Common myeloid progenitor, CD34-positive (primary cell): ENCODE data around the gene KCNJ16.

Experiments
- CTCF ChIA-PET: fragments of 350-600 bp; sonication (Branson Sonifier 250); formaldehyde crosslinking; loops from one replicate; lab custom pipeline; 2021; ENCODE audit warnings: antibody characterized with exemption; lab: Charles Lee
- POLR2A ChIA-PET: fragments of 350-600 bp; sonication (Branson Sonifier 250); formaldehyde crosslinking; loops from one replicate; lab custom pipeline; 2021; ENCODE audit warnings: antibody characterized with exemption; lab: Charles Lee
- DNase-seq, 3 donors: peaks; one replicate each; pipeline versions ENCODE4 v3.0.0 to v3.0.0-alpha.2; 2013
- H3K27ac ChIP-seq, 2 experiments: 1 replicate in 1 of 2; 2 replicates in 1 of 2; pipeline ENCODE4 v1.7.0; 2013; ENCODE audit warnings: inconsistent platforms in 2 of 2, low read length in 2 of 2, mild to moderate bottlenecking in 2 of 2, low read depth in 1 of 2, moderate library complexity in 1 of 2; ENCODE audit not compliant: severe bottlenecking in 2 of 2, insufficient read depth in 1 of 2, poor library complexity in 1 of 2
- H3K27me3 ChIP-seq, 5 experiments: replicated peaks in 2 of 5; 1 replicate in 3 of 5; 2 replicates in 2 of 5; pipeline versions ENCODE4 v1.6.1 to v1.7.0; 2013; ENCODE audit warnings: low read length in 4 of 5, mild to moderate bottlenecking in 2 of 5, moderate library complexity in 2 of 5, inconsistent platforms in 1 of 5; ENCODE audit not compliant: insufficient read depth in 5 of 5, control insufficient read depth in 4 of 5
- H3K36me3 ChIP-seq, 4 experiments: 1 replicate in 2 of 4; 2 replicates in 2 of 4; pipeline versions ENCODE4 v1.6.1 to v1.7.0; 2013; ENCODE audit warnings: low read length in 3 of 4, control low read depth in 1 of 4, mild to moderate bottlenecking in 1 of 4; ENCODE audit not compliant: control insufficient read depth in 4 of 4, insufficient read depth in 4 of 4
- H3K4me1 ChIP-seq, 4 experiments: 1 replicate in 3 of 4; 2 replicates in 1 of 4; pipeline versions ENCODE4 v1.6.1 to v1.7.1; 2013; ENCODE audit warnings: low read length in 3 of 4, mild to moderate bottlenecking in 3 of 4, control low read depth in 1 of 4, inconsistent platforms in 1 of 4, moderate library complexity in 1 of 4; ENCODE audit not compliant: control insufficient read depth in 4 of 4, insufficient read depth in 4 of 4; ENCODE audit errors: control extremely low read depth in 1 of 4
- H3K4me3 ChIP-seq, 7 experiments: 1 replicate in 4 of 7; 2 replicates in 3 of 7; pipeline versions ENCODE4 v1.5.1 to v1.7.0; 2013; ENCODE audit warnings: mild to moderate bottlenecking in 7 of 7, low read length in 6 of 7, moderate library complexity in 6 of 7, inconsistent platforms in 2 of 7, low read depth in 2 of 7, control low read depth in 1 of 7; ENCODE audit not compliant: insufficient read depth in 4 of 7, control insufficient read depth in 1 of 7; ENCODE audit errors: extremely low read depth in 1 of 7
- H3K9me3 ChIP-seq, 5 experiments: 1 replicate in 4 of 5; 2 replicates in 1 of 5; pipeline versions ENCODE4 v1.6.1 to v1.7.1; 2013; ENCODE audit warnings: low read length in 4 of 5, mild to moderate bottlenecking in 2 of 5, inconsistent platforms in 1 of 5, low read depth in 1 of 5, moderate library complexity in 1 of 5; ENCODE audit not compliant: control insufficient read depth in 4 of 5, insufficient read depth in 2 of 5; ENCODE audit errors: control extremely low read depth in 1 of 5
- WGBS: methylation state at CpG from one replicate; pipeline ENCODE4 v1.1.5; 2013; ENCODE audit not compliant: insufficient coverage; 5-methylcytosine and 5-hydroxymethylcytosine counted together

Gene KCNJ16

DNA sequence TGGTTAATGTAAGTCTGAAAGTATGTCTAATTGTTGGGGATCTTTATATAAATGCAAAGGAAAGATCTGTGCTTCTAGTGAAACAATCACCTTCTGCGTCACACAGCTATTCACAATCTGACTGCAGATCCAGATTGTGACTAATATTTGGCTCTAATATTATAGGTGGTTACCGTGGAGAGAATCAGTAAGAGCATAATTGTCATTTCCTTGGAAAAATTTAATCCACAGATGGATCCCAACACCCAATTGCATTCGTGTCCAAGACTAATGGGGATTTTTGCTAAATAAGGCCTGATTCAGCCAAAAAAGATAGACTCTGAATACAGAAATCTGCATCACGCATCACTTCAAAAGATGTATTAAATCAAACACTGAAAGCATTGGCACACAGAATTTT, 91.6 kb downstream of the KCNJ16 start:
- no peak overlapping the region for H3K27ac ChIP-seq
- ChIA-PET POLR2A (no interaction called here), CTCF (interaction anchor here (1.4 to 2.2 kb wide), 2 partner anchors 455 to 559 kb away, joined by 3 to 11 read pairs; no protein-coding TSS in a partner anchor)
- peaks cover 2 to 19% (median 8%) of the 10 kb centered on the region in 5 experiments for H3K27me3 ChIP-seq
- H3K9me3 ChIP-seq = no peaks in the 10 kb centered on the region
- WGBS = 100% methylated on average over 2 of the region's 4 CpGs
- peaks cover 2 to 23% (median 19%) of the 10 kb centered on the region in 4 experiments for H3K4me1 ChIP-seq
- no peaks in the 10 kb centered on the region for H3K36me3 ChIP-seq
- H3K4me3 ChIP-seq = no peak overlapping the region
- DNase-seq = no peak

GRCh38 chr17:70168044-70168976, 93.3 kb downstream of the KCNJ16 start:
- Histone ChIP-seq H3K4me1 (peaks cover 2 to 23% (median 19%) of the 10 kb centered on the region in 4 experiments), H3K27me3 (peaks cover 2 to 27% (median 10%) of the 10 kb centered on the region in 5 experiments), H3K4me3 (peak overlapping the region; percentile 52 to 84 (median 70)), H3K9me3 (no peaks in the 10 kb centered on the region), H3K36me3 (no peaks in the 10 kb centered on the region), H3K27ac (no peak overlapping the region)
- ChIA-PET CTCF (interaction anchor here (1.2 to 2.2 kb wide), 5 partner anchors 36 to 561 kb away, joined by 3 to 11 read pairs (median 4); no protein-coding TSS in a partner anchor), POLR2A (interaction anchor here (0.6 kb wide), 2 partner anchors 27 to 599 kb away, joined by 3 read pairs; no protein-coding TSS in a partner anchor)
- 0% methylated on average over 23 of the region's 45 CpGs for WGBS
- peak; percentile 69 to 78 (median 77) for DNase-seq

DNA sequence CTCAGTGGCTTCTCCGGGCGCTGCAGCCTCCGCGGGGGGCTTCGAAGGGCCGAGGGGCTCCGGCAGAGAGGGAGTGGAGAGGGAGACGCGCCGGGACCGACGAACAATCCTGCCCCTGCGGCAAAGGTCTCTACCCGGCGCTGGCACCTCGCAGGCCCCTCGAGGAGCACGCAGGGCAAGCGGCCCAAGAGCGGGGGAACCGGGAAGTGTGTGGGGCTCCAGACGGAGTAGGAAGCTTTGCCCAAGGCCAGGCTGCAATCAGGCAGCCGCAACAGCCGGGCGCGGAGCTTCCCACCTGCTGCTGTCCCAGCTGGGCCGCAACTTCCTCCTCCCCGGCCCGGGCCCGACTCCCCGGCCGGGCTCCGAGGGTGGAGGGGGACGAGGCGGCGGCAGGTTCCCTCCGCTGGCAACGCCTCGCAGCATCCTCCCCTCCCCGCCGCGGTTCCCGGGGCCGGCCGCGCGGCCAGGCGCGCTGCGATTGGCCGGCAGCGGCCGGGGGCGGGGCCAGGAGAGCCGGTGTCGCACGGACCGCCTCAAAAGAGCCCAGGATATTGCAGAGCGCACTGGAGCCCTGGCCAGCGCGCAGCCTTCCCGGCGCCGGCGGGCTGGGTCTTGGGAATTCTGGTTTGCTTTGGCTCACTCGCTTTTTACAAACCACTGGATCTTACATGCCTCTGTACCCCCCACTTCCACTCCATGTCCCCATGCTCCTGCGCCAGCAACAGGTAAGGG, 94.1 kb downstream of the KCNJ16 start, which contains the start of gene KCNJ2:
Gene KCNJ2 (plus strand): TSS at position 556 of the 732 bp plus-strand sequence. CDS start 5,508 bp downstream, outside the sequence.
- H3K27me3 ChIP-seq = peaks cover 2 to 31% (median 10%) of the 10 kb centered on the region in 5 experiments
- ChIA-PET CTCF (interaction anchor here (1.2 to 2.2 kb wide), 4 partner anchors 37 to 562 kb away, joined by 3 to 11 read pairs (median 5); no protein-coding TSS in a partner anchor), POLR2A (no interaction called here)
- no peaks in the 10 kb centered on the region for H3K36me3 ChIP-seq
- no peak within 1 kb of the TSS for H3K27ac ChIP-seq
- 0% methylated on average over 50 of the region's 67 CpGs for WGBS
- H3K4me1 ChIP-seq = peaks cover 2 to 23% (median 19%) of the 10 kb centered on the region in 4 experiments
- peak within 1 kb of the TSS; percentile 52 to 84 (median 70) for H3K4me3 ChIP-seq
- no peaks in the 10 kb centered on the region for H3K9me3 ChIP-seq
- peak; percentile 84 to 95 (median 94) for DNase-seq

DNA sequence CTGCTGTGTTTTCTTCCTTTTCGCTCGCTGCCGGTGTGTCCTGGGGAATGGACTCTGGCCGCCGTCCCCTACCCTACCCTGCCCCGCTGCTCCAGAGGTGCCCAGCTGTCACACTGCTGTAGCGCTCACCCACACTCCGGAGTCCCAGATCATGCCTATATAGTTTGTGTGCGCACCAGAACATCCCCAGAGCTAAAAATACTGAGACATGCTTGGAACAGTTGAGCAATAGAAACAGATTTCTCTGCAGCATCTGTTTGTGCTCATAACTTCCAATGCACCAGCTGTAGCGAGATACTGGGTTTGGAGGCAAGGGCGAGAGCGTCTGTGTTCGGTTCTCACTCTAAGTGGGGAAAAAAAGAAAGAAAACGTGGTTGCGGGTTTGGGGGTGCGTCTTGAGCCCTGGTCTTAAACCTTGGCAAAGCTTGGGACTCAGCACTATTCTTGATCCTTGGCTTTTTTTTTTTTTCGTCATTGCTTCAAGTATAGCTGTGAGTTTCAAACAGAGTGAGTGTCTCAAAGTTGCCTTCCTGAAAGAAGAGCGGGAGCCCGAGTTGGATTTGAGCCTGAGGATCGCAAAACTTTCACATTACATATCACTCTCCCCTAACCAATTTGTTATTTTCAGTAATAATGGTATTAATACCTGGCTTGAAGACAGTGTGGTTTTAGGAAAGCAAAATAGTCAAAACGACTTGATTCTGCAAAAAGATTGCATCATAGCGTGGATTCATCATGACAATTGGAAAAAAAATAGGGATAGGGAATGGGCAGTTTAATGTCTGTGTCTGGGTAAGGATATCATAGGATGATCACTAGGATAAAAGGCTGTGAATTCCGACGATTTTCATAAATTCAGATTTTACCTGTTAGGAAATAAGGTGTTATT, 94.9 kb downstream of the KCNJ16 start:
- H3K27me3 ChIP-seq = peaks cover 2 to 31% (median 10%) of the 10 kb centered on the region in 5 experiments
- CTCF ChIA-PET = interaction anchor here (1.3 kb wide), 1 partner anchor 38 kb away, joined by 4 read pairs; no protein-coding TSS in a partner anchor
- DNase-seq = peak; percentile 1 to 62 (median 55)
- POLR2A ChIA-PET = no interaction called here
- H3K27ac ChIP-seq = no peak overlapping the region
- no peaks in the 10 kb centered on the region for H3K9me3 ChIP-seq
- H3K4me3 ChIP-seq = peak overlapping the region in 6 of 7 experiments; percentile 60 to 84 (median 71)
- 12% methylated on average over 20 of the region's 24 CpGs for WGBS
- peaks cover 2 to 23% (median 19%) of the 10 kb centered on the region in 4 experiments for H3K4me1 ChIP-seq
- H3K36me3 ChIP-seq = no peaks in the 10 kb centered on the region

GRCh38 chr17:70171159-70171558, 96.1 kb downstream of the KCNJ16 start:
- peak overlapping the region in 1 of 7 experiments; percentile 19 for H3K4me3 ChIP-seq
- POLR2A ChIA-PET = interaction anchor here (0.7 kb wide), 2 partner anchors 105 to 351 kb away, joined by 3 to 5 read pairs; no protein-coding TSS in a partner anchor

DNA sequence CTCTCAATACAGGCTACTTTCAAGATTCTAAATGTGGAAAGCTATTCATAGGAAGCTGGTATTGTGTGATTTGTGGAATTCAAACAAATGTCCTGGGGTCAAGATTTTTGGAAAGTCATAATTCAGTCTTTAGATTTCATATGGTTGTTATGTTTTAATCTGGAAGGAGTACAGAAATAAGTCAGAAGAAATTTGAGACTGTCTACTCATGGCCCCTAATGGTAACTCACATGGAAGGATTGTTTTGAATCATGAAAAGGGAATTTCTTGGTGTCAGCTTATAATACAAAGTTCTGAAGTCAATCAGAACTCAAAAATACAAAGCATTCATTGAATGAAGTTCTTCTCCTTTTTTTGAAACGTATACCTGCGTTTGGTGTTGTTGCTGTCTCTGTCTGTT, 97.4 kb downstream of the KCNJ16 start:
- Histone ChIP-seq H3K36me3 (no peaks in the 10 kb centered on the region), H3K4me1 (peaks cover 2 to 23% (median 19%) of the 10 kb centered on the region in 4 experiments), H3K27me3 (peaks cover 4 to 31% (median 10%) of the 10 kb centered on the region in 5 experiments), H3K4me3 (no peak overlapping the region), H3K9me3 (peaks cover 0 to under 1% (median 0%) of the 10 kb centered on the region in 5 experiments), H3K27ac (no peak overlapping the region)
- DNase-seq = no peak
- CTCF ChIA-PET = no interaction called here
- POLR2A ChIA-PET = no interaction called here
- WGBS = no CpG with 5 or more reads among the region's 2 CpGs

More at GRCh38 chr17:70171159-70171558, 96.1 kb downstream of the KCNJ16 start:
- Histone ChIP-seq H3K9me3 (no peaks in the 10 kb centered on the region), H3K4me1 (peaks cover 2 to 23% (median 19%) of the 10 kb centered on the region in 4 experiments), H3K27me3 (peaks cover 4 to 31% (median 10%) of the 10 kb centered on the region in 5 experiments), H3K36me3 (no peaks in the 10 kb centered on the region), H3K27ac (no peak overlapping the region)
- CTCF ChIA-PET = no interaction called here
- no peak for DNase-seq
- WGBS = 83% methylated on average over 3 of the region's 5 CpGs
